GM21717 (cell line): ENCODE data around the gene RBM46.
"Not testable (repeated sequence)": the region's sequence is repeated elsewhere in the genome, so short reads cannot be mapped to it uniquely, and the experiment has no call there.

ENCODE experiments used
- ATAC-seq: cut with Tn5 transposase; IDR thresholded peaks from one replicate; pipeline ENCODE4 v1.9.1; 2021; ENCODE audit warnings: mild to moderate bottlenecking, moderate library complexity; ENCODE audit not compliant: unreplicated experiment

The RBM46 gene

GRCh38 chr4:154836513-154836912 lies 55.4 kb downstream of the RBM46 start:
- ATAC-seq: no peak

- no peak for ATAC-seq
These were observed 57.1 kb downstream of the RBM46 start for GRCh38 chr4:154838155-154838554.

- no peak for ATAC-seq
These were observed 57.6 kb downstream of the RBM46 start for GRCh38 chr4:154838694-154839093.

GRCh38 chr4:154854362-154854761 lies 73.3 kb downstream of the RBM46 start:
- ATAC-seq: no peak

GRCh38 chr4:154858166-154858565 lies 77.1 kb downstream of the RBM46 start:
- no peak for ATAC-seq

GRCh38 chr4:154868414-154869194 lies 87.5 kb downstream of the RBM46 start:
- ATAC-seq: no peak

GRCh38 chr4:154869301-154869700 lies 88.2 kb downstream of the RBM46 start:
- no peak for ATAC-seq

- ATAC-seq: no peak
These were observed 91.1 kb downstream of the RBM46 start for GRCh38 chr4:154872198-154872597.

GRCh38 chr4:154874049-154874448 lies 93.0 kb downstream of the RBM46 start:
- ATAC-seq: not testable (repeated sequence)

GRCh38 chr4:154877110-154877760 lies 96.2 kb downstream of the RBM46 start:
- no peak for ATAC-seq
